AG09319 (cell line): ENCODE data around the gene RGS19.

Experiments
- DNase-seq: peaks from one replicate; pipeline ENCODE4 v3.0.0-alpha.2; 2010; ENCODE audit warnings: low read depth; ENCODE audit errors: extremely low read depth
- TF ChIP-seq, protein P1 (sequence below): IDR thresholded peaks from 2 replicates; pipeline ENCODE4 v1.5.1; 2011; ENCODE audit warnings: low read depth, mild to moderate bottlenecking, inconsistent platforms, low read length, moderate library complexity

RGS19 gene

DNA sequence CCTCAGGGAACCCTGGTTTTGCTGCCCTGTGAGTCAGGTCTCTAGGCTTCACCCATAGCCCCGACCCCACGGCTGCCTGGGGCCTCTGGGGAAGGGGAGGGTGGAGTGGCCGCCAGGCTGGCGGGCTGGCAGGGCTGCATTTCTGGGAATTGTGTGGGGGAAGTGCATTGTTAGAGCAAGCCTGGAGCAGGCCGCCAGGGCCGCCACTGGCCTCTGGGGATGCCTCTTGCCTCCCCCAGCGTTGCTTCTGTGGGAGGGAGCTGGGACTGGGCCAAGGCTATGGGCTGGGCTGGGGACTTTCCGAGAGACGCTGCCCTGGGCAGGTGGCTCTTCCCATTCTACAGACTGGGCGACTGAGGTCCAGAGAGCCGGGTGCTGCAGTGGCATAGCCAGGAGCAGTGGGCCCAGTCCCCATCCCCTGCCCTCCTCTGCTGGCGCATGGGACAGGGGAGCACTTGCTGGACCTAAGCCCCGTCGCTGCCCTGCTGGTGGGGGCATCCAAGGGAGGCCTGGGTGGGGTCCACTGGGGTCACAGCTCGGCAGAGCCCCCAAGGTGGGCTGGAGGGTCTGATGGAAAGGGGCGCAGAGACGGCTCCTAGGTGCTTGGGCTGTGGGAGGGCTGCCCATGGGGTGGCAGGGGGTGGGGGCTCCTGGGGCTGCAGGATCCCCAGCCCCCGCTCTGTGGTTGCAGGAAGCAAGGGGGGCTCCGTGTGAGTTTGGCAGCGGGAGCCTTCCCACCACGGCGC is 23.3 kb downstream of the RGS19 start:
- TF ChIP-seq, protein P1, sequence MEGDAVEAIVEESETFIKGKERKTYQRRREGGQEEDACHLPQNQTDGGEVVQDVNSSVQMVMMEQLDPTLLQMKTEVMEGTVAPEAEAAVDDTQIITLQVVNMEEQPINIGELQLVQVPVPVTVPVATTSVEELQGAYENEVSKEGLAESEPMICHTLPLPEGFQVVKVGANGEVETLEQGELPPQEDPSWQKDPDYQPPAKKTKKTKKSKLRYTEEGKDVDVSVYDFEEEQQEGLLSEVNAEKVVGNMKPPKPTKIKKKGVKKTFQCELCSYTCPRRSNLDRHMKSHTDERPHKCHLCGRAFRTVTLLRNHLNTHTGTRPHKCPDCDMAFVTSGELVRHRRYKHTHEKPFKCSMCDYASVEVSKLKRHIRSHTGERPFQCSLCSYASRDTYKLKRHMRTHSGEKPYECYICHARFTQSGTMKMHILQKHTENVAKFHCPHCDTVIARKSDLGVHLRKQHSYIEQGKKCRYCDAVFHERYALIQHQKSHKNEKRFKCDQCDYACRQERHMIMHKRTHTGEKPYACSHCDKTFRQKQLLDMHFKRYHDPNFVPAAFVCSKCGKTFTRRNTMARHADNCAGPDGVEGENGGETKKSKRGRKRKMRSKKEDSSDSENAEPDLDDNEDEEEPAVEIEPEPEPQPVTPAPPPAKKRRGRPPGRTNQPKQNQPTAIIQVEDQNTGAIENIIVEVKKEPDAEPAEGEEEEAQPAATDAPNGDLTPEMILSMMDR: no peak

DNA sequence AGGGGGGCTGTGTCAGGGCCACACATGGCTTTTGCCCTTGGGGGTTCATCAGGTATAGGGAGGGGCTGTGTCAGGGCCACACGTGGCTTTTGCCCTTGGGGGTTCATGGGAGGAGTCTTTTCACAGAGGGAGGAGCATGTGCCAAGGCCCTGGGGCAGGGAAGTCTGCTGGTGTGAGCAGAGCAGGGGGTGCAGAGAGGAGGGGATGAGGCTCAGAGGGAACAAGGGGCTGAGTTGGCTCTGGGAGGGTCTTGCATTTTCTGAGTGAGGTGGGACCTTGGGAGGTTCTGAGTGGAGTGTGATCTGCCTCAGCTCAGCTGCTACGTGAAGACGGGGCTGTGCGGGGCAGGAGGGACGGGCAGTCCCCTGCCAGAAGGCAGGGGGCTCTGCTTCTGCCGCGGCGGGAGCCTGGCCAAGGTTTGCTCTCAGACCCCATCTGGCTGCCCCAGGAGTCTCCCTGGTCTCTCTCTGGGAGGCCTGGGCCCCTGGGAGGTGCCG is 23.9 kb downstream of the RGS19 start:
- no peak for DNase-seq
- TF ChIP-seq, protein P1: no peak

More for the DNA sequence above, 23.3 kb downstream of the RGS19 start:
- DNase-seq: no peak

DNA sequence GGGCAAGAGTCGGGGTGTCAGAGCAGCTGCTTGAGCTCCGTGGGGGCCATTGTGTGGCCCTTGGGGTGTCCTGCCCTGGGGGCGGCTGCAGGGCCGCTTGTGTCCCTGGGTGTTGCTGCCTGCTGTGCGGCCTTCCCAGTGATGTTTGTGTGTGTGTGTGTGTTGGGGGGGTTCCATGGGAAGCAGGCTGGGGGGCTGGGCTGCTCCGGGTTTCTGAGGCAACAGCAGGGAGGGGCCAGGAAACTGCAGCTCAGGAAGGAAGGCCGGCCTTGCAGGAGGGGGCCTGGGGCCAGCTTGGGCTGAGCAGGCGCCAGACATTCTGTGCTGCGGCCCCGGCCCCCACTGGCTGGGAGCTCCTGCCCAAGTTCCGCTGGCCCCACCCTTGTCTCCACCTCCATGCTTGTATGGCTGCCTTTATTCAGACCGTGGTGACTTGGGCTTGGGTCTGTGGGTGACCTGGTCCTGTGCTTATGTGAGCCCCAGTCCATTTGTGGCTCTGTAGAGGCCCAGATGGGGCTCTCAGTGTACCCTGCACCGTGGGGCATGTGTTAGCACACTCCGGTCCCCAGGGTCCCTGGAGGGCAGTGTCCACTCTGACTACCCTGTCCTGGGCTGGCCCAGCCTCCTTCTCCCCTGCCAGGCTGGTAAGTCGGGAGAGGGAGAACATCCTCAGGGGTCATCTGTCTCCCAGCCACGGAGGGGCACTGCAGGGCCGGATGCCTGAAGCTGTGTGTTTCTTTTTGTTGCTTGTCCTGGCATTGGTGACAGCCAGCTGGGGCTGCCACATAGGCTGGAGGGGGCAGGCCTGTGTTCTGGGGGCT is 25.3 kb downstream of the RGS19 start:
- no peak for DNase-seq

DNA sequence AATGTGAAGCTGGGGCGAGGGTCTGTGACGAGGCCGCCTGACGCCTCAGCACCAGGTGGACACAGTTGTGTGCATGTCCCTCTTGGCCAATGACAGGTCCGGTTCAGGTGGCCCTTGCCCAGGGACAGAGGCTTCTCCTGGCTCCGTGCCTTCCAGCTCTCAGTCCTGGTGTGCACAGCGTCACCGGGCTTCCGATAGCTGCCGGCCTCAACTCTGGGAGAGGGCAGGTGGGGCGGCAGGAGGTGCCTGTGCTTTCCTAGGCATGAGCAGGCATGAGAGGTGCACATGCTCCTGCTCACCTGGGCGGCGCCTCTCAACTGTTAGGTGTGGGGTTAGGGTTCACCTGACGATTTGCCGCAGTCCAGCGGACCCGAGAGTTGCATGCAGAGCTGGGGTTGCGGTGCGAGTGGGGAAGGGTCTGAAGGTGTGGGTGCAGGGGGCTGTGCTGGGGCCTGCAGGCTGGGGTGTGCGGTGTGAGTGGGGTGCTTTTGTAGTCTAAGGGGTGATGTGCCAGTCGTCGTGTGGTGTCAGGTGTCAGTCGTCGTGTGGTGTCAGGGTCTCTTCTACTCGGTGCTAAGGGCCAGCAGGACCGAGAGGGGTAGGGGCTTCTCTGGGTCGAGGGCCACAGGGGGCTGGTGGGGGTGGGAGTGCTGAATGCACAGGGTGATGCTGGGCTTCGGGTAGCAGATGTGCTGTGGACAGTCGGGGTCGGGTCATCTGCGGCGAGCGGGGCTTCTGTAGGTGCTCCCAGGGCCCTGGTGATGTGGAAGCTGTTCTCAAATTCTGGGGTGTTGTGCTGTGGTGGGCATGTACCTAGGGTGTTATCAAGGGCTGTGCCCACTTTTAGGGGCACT is 26.1 kb downstream of the RGS19 start:
- DNase-seq: no peak

More for the DNA sequence above, 25.3 kb downstream of the RGS19 start:
- TF ChIP-seq, protein P1: no peak

DNA sequence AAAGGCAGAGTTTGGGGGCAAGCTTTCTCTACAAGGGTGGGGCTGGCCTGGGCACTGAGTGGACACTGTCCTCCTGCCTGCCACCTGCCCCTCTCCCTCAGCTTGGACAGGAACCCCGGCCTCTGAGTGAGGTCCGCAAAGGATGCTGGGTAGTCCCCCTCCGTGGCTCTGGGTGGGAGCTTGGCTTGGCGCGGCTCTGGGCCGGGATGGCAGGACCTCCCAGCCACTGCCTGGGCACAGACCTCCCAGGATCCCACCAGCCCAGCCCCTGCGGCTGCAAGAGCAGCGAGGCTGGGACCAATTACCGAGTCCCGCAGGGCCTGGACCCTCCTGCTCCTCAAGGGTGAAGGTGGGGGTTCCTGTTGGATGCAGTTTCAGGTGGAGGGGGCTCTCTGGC is 27.0 kb downstream of the RGS19 start:
- TF ChIP-seq, protein P1: no peak
- no peak for DNase-seq

More for the DNA sequence above, 26.1 kb downstream of the RGS19 start:
- TF ChIP-seq, protein P1: no peak

DNA sequence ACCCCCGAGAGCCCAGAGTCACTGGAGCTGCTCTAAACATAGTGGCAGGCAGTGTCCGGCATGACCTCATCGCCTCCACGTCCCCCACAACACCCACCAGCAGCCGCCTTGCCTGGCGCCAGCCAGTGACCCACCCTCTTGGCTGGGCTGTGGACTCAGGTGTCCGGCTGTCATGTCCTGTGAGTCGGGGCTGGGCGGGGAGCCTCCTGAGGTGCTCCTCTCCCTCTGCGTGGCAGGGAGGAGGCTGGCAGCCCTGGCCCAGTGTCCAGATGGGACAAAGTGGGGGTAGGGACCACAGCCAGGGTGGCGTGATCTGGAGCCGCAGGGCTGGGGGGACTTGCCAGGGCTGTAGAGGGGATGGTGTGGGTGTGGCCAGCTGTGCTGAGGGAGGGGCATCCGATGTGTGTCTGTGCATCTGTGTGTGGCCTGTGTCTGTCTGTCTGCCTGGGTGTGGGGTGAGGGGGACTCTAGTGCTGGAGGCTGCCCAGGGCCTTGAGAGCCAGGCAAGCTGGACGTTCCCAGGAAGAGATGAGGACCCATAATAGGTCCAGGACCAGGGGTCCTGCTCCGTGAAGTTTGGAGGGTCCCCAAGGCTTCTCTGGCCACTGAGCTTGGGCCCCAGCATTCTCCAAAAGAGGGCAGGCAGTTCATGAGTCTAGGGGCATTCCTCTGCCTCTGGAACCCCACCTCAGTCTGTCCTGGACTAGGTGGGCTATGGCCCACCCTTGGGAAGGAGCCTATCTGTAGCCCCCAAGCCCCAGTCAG is 27.6 kb downstream of the RGS19 start:
- DNase-seq: no peak
- TF ChIP-seq, protein P1: no peak
